Left forelimb (tissue), 1 donor: ENCODE results near the gene CKMT2.

Source experiments
- DNase-seq: peaks from one replicate; pipeline ENCODE4 v3.0.0-alpha.2; 2018; ENCODE audit warnings: low spot score

CKMT2 gene

DNA sequence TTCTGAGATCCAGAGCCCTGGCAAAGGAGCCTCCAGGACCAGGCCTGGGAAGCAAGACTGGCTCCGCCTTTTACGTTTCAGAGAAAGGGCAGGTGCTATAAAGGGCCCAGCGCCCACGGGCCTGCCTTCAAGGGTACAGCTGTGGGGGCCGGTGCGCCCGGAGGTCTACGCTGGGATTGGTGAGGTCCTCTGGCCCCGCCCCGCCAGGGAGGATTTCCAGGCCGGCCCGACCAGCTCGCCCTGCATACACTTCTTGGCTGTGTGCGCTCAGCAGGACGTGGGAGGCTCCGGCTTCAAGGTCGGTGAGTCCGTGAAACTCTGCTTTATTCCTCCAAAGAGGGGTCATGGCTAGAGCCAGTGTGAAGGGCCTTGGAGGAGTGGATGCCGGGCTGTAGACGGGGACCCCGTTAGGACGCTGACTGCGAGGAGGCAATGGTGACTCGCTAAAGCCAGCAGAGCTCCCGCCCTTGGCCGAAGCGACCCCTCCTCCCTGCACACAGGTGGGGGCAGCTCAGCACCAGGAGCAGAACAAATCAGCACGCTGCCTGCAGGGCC lies at the start of gene CKMT2:
Gene CKMT2, plus strand, starts transcription at position 243 of the 555 bp plus-strand sequence. CDS start 17,811 bp downstream, outside the sequence.
- DNase-seq, result peak; percentile 79

DNA sequence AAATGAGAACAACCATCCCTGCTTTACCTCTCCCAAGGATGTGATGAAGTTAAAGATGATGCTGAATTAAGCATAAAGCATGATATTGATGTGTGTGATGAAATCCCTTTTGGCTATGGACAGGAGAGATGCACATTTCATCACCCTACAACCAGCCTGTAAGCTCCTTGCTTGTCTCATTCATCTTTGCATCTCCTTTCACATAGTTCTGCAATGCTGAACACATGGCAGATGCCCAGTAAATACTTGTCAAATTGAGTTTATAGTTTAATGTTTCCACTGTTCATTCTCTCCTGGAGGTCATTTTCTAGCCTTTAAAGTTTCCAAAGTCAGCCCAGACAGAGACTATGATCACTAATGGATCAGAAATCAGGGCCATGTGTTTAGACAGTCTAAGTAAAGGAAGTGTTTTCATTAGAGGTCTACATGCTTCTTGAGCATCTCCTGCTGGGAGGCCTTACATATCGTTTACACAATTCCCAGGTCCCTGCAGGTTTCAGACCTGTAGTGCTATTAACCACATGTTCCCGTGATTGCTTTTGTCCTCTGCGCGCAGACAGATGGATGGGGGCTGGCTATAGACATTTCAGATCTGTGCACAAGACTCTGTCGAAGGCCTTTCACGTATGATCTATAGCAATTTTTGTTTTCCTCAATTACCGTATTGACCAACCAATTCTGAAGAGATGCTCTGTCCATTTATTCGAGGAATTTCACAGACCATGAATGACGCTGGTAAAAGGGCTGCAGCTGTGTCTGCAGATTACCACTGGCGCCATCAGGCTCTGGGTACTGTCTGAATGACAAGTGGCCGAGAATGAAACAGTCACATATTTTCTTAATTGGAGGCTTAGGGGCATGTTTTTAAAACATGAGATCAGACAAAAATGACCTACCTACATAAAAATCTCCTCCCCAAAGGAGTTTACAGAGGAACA lies 49.0 kb upstream of the CKMT2 start:
- no peak for DNase-seq

DNA sequence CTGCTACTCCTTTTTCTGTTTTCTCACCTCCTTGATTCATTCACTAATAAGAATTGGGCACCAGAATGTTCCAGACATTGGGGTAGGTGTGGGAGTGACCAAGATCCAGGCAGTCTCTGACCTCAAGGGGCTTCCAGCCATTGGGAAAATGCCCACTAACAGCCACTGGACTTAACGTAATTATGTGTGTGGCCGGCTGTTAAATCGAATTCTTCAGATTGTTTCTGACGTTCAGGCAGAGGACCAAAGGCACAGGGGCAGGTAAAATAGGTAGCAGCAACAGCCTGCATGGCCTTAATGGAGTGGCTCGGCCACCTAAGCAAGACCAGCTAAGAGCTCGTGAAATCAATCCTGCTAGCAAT lies 48.4 kb upstream of the CKMT2 start:
- DNase-seq, result no peak

DNA sequence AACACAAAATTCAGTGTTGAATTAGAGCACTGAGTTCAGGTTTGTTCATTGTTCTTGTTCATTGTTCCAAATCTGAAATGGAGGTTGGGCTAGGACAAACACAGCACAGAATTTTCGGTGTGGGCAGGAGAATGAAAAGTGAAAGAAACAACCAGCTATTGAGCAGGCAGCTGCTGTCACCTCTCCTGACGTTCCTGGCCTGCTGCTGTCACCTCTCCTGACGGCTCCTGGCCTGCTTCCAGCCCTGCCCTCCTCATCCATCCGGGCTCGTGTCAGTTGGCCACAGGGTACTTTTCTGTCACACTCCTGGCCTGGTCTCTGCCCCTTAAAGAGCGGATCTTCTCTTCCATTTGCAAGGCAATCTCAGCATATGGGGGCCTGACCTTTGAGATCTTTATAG lies 45.2 kb upstream of the CKMT2 start:
- DNase-seq, result no peak

DNA sequence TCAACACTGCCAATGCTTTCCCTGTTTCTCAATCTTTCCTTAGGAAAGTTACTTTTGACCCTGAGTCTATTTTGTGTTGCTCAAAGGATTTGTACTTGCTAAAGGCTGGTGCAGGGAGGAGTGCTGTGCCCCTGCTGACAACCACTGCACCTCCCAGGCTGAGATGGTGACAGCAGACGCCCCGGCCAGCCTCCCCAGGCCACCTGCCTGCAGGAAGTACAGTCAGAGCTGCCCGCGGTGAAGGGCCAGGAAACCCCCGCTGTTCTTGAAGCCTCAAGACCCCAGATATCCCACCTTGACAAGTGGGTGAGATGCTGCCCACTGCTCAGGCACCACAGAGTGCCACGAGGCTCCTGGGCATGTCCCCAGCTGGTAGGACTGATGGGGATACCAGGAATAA lies 44.2 kb upstream of the CKMT2 start:
- DNase-seq, result no peak

DNA sequence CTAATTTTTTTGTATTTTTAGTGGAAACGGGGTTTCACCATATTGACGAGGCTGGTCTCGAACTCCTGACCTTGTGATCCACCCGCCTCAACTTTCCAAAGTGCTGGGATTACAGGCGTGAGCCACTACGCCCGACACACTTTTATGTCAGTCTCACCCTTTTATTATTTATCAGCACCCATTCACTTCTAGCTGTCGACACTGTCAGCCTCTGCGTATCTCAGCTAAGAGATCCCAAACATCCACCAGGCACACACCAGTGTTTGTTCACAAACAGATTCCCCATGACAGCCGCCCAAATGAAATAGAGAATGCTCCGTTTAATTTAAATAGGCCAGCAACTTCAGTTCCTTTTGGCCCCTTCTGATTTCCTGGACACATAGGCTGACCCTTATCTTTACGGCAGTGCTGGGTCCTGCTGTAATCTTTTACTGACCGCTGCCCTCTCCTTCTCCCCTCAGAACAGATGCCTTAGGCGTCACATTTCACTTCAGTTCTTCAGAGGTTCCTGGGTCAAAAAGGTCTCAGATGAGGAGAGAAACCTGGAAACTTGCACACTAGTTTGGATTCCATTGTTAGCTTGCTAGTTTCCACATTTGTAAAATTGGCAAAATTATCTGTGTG lies 43.1 kb upstream of the CKMT2 start:
- no peak for DNase-seq

DNA sequence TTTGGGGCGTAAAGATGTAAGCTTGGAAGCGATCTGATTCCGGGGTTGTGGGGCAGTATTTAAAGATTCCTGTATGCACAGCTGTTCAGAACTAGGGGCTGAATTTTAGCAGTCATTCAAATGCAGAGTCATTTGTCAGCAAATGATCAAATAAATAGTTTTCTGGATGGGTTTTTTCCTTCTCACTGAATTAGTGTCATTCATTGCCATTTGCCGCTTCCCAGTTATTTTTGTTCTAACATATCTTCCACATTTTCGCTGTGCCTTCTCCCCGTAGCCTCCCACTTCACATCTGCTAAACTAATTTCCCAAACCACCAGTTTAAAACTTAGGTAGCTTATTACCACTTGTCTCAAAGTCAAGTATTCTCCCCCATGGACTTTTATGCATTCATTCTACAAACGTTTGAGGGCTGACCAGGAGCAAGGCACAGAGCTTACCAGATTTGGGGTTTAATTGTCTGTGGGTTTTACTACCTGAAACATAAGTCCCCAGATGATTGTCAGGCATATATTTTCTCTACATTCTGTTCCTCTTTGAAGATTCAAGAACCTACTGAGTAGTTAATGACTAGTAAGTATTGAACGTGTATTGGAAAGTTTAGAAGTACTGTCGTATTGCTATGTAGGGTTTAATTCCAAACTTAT lies 41.3 kb upstream of the CKMT2 start:
- DNase-seq, result no peak

DNA sequence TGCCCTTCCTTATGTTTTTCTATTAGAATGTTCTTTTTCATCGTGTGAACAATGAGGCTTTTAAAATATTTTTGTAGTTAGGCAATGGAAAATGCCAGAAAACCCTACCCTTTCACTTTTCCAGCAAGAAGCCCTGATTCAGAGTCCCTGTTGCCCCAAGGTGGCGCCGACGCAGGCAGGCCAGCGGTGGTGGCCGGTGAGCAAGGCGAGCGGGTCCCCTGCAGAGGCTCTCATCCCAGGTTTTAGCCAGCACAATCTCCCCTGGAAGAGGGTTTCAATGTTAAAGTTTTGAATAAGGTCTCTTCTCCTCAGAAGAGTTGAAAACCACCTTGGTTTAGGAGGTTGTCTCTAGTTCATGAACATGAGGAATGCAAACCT lies 40.8 kb upstream of the CKMT2 start:
- no peak for DNase-seq

DNA sequence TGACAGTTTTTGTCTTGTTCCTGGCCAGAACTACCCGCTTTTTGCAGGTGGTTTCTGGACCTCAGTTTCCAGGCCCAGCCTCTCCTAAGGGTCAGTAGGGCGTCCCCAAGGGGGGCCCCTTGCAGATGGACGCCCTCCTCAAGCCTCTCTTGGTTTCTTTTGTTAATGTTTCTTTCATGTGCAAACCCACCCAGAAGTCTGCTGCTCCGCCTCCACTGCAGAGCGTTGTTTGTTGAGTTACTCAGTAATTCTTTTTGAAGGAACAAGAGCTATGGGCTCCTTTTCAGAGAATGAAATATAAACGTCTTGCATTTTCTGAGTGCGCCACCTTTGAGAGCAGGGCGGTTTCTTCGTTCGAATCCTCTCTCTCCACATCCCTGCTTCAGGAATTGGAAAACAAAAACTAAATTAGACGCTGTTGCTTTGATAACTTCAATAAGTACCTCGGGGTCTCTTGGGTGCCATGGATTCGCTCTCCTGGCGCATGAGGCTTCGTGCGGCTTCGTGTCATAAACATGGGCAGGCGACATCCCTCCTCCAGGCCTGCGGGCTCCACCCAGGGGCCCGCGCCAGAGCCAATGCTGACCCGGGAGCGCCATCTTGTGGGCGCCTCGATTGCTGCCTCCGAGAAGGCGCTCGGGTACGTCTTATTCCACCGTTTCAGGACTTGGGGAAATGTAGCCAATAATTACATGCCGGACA lies 38.3 kb upstream of the CKMT2 start:
- DNase-seq, result peak; percentile 91

DNA sequence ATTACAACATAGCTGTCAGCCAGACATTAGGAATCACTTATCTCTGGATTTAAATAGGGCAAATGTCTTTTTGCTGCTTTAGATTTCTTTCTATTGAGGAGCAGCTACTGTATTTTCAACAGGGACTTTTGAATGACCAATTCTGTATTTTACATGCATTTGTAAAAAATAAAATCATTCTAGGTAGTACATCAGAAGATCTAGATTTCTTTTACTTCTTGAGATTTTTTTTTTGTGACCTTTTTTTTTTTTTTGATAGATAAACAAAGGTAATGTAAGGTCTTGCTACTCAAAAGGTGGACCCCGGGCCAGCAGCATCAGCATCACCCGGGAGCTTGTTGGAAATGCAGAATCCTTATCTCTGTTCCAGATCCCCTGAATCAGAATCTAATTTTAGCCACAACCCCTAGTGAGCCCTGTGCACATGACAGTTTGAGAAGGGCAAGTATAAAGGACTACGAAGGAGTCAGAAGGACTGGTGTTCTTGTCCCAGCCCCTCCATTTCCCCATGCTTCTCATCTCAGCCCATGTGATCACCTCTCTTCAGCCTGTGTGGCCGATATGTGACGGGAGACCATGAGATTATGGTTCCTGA lies 37.7 kb upstream of the CKMT2 start:
- DNase-seq, result no peak

DNA sequence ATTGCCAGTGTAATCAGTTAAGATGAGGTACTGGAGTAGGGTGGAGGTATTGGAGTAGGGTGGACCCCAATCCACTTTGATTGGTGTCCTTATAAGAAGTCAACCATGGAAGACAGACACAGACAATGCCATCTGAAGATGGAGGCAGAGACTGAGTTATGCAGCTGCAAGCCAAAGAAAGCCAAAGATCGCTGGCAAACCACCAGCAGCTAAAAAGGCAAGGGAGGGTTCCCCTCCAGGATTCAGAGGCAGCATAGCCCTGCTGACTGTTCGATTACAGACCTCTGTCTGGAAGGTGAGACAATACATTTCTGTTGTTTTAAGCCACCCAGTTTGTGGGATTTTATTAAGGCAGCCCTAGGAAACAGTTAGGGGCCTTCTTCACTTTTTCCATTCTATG lies 30.5 kb upstream of the CKMT2 start:
- DNase-seq, result no peak

DNA sequence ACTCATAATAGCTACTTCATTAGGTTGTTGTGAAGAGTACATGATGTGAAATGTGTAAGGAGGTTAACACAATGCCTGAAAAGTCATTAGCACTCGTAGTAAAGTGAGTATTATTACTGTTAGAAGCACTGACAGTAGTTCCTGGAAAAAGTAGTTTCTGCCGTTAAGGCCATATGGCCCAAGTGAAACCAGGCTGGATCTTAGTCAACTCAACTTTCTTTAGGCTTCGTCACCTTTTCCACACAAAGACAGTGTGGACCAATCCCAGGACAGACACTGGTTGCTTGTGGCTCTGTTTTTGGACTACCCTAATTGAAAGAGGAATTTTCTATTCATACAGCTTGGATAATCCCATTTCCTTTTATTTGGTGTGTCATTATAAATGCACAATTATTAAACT lies 29.4 kb upstream of the CKMT2 start:
- DNase-seq, result no peak

DNA sequence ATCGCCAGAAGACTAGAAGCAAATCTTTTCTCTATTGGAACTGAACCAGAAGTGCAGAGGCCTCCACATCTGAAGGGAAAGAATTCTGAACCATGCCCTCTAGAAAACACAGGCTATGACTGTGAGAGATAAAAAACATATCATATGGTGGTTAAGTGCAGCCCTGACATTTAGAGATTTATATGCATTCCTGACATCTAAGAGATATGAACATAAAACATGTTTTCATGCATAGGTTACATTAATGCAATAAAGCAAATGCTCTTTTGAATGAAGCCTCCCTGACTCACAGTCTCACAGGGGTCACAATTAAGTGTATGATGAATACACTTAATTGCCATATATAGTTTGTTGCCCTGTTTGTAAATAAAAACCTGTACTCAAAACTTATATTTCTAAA lies 28.9 kb upstream of the CKMT2 start:
- no peak for DNase-seq

DNA sequence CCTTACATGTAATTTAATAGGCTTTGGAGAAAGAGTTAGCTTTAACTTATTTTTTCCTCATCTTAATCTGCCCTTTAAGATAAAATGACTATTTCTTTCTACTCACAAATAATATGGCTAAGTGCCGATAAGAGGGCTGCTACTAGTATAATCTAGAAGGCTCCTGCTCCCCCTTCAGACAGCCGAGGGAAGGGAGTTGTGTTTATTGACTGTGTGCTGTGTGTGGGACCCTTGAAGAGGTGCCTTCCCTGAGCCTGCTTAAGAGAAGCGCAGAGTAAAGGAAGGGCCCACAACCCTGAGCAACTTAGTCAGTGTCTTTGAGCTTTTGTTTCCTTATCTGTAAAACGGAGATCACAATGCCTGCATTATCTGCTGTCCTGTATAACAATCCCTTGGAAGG lies 28.1 kb upstream of the CKMT2 start:
- no peak for DNase-seq

DNA sequence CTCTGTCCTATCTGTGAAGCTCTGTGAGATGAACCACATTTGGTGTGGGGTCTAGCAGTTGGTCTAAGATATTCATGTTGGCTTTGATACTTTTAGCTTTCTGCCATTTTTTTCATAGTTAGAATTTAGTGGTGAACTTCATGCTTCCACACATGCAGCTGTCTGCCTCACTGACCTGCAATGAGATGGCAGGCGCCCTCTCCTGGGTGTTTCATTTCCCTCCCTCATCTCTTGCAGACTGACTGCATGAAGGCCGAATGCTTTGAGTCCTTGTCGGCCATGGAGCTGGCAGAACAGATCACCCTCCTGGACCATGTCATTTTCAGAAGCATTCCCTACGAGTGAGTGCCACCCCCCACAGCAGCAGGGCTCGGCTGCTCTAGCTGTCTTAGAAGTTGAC lies 26.1 kb upstream of the CKMT2 start:
- DNase-seq, result no peak

DNA sequence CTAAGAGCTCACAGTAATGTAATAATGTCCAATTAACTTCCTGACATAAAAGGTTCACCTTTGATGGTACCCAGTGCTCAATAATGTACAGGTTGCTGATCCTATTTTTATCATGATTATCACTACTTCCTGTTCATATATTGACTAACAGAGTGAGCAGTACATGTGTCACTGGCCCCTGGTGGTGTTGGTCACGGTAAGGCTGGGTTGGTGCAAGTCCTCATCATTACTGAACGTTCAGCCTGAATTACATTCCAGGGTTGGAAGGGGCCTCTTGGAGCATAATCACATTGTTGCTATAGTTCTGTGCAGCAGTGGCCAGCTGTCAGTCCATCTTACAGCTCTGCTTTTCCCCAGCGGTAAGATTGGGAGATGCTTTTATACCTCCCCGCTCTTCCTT lies 24.2 kb upstream of the CKMT2 start:
- DNase-seq, result no peak

DNA sequence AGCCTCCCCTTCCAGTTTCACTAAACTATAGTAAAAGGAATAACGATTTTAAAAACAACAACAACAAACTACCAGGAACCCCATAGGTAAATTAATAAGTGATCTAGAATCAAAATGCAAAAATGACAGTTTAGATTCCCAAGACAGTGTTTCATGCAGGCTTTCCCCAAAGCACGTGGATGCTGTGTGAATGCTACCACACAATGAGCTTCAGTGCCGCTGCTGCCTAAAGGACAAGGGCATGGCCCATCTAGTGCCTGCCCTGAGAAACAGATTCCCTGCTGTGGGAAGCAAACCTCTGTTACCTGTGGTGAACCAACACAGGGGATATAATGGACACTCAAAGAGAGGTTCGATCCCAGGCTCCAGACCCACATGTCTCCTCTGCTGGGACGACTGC lies 23.7 kb upstream of the CKMT2 start:
- no peak for DNase-seq

DNA sequence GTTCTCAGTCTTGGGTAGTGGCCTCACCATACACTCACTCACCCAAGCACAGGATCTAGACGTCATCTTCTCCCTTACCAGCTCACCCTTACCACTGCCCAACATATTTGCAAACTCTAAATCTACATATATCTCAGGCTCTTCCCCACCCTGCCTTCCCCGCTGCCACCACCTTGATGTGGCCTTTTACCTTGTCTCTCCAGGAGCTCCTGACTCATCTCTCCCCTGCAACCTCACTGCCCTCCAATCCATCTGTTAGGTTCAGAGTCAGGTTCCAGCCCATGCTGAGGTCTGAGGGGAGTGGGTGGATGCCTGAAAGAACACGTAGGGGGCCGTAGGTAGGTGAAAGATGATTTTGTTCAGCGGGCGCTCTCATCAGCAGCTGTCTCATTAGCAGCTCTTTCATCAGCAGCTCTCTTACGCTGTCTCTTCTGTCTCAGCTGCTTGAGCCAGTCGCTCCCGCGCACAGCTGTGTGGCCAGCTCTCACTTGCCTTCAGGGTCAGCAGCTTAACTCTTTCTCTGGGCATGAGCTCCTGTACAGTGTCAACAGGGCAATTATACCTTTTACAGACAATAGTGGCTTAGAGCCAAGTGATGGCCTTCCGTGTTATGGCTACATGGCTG lies 23.1 kb upstream of the CKMT2 start:
- no peak for DNase-seq

DNA sequence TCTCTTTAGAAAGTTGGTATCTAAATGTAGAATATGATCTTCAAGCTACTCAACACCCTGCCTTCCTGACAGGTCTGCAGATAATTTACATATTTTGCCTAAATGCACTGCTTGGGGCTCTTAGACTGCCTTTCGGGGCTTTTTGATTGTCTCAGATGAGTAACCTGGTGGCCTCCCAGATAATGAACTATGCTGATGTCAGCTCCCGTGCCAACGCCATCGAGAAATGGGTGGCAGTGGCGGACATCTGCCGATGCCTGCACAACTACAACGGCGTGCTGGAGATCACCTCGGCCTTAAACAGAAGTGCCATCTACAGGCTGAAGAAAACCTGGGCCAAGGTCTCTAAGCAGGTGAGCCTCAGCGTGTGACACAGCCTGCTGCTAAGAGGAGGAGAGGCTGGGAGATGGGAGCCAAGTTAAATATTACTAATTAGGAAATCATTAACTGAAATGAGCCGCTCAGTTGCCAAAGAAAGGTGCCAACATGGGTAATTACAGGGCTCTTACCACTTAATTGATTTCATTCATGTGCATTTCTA lies 20.8 kb upstream of the CKMT2 start:
- DNase-seq, result no peak

DNA sequence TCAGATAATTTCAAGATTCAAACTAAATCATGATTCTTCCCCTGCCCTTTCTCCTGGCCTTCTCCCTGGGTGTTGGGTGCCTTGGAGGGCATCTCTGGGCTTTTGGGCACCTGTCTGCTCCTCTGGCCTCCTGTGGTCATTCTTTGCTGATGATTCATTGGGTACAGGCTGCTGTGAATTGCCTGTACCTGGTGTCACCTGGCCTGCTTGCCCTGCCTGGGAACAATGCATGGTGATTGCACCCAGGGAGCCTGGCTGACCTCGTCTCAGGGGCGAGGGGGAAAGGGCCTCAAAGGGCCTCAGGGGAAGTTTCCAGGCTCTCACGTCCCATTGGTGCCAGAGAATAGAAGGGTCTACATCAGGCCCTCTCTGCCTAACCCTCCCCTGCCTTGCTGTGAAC lies 20.1 kb upstream of the CKMT2 start:
- no peak for DNase-seq

DNA sequence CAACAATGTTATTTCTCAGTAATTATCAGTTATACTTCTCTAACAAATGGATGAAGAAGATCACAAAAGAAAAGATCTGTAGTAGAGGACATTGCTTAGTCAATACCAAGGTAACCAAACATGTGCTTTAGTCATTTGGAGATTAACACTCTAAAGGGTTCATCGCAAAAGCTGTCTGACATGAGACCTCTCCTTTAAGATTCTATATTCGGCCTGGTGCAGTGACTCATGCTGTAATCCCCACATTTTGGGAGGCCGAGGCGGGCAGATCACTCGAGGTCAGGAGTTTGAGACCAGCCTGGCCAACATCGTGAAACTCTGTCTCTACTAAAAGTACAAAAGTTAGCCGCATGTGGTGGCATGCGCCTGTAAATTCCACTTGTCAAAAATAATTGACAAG lies 18.3 kb upstream of the CKMT2 start:
- DNase-seq, result no peak
